Heart left ventricle (tissue), 13 donors: Measurements from ENCODE around the gene CUBN.

Experiments used
- CTCF ChIP-seq, 12 donors: fragments of 200-600 bp; sonication (generic) in 4 of 12; IDR thresholded peaks; one replicate each; pipeline versions ENCODE4 v1.5.0 to v1.8.0; 2018 to 2022; ENCODE audit warnings: antibody characterized with exemption in 12 of 12, mild to moderate bottlenecking in 5 of 12
- POLR2A ChIP-seq, 2 donors: fragments of 450-650 bp; IDR thresholded peaks; one replicate each; pipeline ENCODE4 v1.6.1; 2017; ENCODE audit warnings: antibody characterized with exemption in 2 of 2, mild to moderate bottlenecking in 2 of 2, moderate library complexity in 2 of 2
- donor health status: ischemic (EF 13 %, LVEDD 7.1; RV severe dilation, severe dysfunction).
- donor health status: DM: no; HTN: yes; CAD: no.
- donor health status: DM: no; HTN: no; CAD: no.
- donor health status: ischemic (EF 25% LVEDD 6.9; RV normal size, moderate dysfunction).
- donor health status: ischemic (EF 25% LVEDD 5.7; RV mildly dilated, moderate dysfunction).
- donor health status: ischemic (EF 35%, LVEDD 5.7; RV mildly dilated, moderate dysfunction).
- donor health status: nonischemic (EF 11% LVEDD 7.7; RV severe dilation, severe dysfunction).
- donor health status: DM: yes; HTN: yes; CAD: no.
- donor health status: PGD.
- donor health status: ischemic (EF 29% LVEDD 5.4; RV normal size, mild dysfunction).
- donor health status: nonischemic (EF 23%, LVEDD 6.1; RV moderate dilation, normal function).

GRCh38 chr10:17060289-17060688, 69.3 kb downstream of the CUBN start:
- no peak for TF ChIP-seq POLR2A (IDR thresholded peaks at IDR 0.05)
- TF ChIP-seq CTCF (IDR thresholded peaks at IDR 0.05) = no peak
